HFF-Myc (cell line): ENCODE measurements around the gene INPP4B.
A peak's percentile ranks its signal among the peaks of the same experiment; 100 is the strongest.

ENCODE experiments used
- DNase-seq: peaks from one replicate; pipeline ENCODE4 v3.0.0-alpha.2; 2011; ENCODE audit warnings: low read depth; ENCODE audit errors: extremely low read depth
- H3K4me3 ChIP-seq: replicated peaks from 2 replicates; pipeline ENCODE4 v1.5.1; 2011; ENCODE audit warnings: low read depth, mild to moderate bottlenecking, control low read depth, low read length
- CTCF ChIP-seq: IDR thresholded peaks from 2 replicates; pipeline ENCODE4 v1.5.1; 2012; ENCODE audit warnings: mild to moderate bottlenecking, low read depth, low read length, control low read depth; ENCODE audit errors: missing control alignments

INPP4B gene

GRCh38 chr4:142721187-142721586 lies 124.9 kb downstream of the INPP4B start:
- no peak for DNase-seq
- no peak overlapping the region for H3K4me3 ChIP-seq
- no peak for TF ChIP-seq CTCF

GRCh38 chr4:142719854-142720541 lies 126.1 kb downstream of the INPP4B start:
- H3K4me3 ChIP-seq = no peak overlapping the region
- peak; percentile 44 for TF ChIP-seq CTCF
- DNase-seq = no peak

- DNase-seq = no peak
- no peak for TF ChIP-seq CTCF
- H3K4me3 ChIP-seq = no peak overlapping the region
These were observed 127.1 kb downstream of the INPP4B start for GRCh38 chr4:142718981-142719380.

- no peak for TF ChIP-seq CTCF
- H3K4me3 ChIP-seq = no peak overlapping the region
- no peak for DNase-seq
These were observed 130.4 kb downstream of the INPP4B start for GRCh38 chr4:142715727-142716126.

GRCh38 chr4:142713282-142714030 lies 132.6 kb downstream of the INPP4B start:
- no peak for TF ChIP-seq CTCF
- H3K4me3 ChIP-seq = no peak overlapping the region
- DNase-seq = no peak

GRCh38 chr4:142708231-142708630 lies 137.9 kb downstream of the INPP4B start:
- DNase-seq = no peak

More at GRCh38 chr4:142708231-142708630, 137.9 kb downstream of the INPP4B start:
- H3K4me3 ChIP-seq = no peak overlapping the region
- no peak for TF ChIP-seq CTCF
